ENCODE data around the gene WBP4. TPM values are rescaled to one million over a fixed set of nuclear protein-coding genes. Genes with fewer than 3 reads are reported as not detected.
A peak's percentile ranks its signal among the peaks of the same experiment; 100 is the strongest.
"Not testable (repeated sequence)": the region's sequence is repeated elsewhere in the genome, so short reads cannot be mapped to it uniquely, and the experiment has no call there.

The WBP4 gene
- total RNA-seq, 1 donor from 2014 or later, result 14.1 TPM

- H3K27ac Mint-ChIP-seq, result no peak overlapping the region
- peaks cover 58% of the 10 kb centered on the region for H3K36me3 Mint-ChIP-seq (ENCODE audit: low read depth)
- intact Hi-C loops (cut with micrococcal nuclease), result loop anchor here (1.0 kb wide), 1 partner anchor 147 kb away; no protein-coding TSS in a partner anchor
- H3K27me3 Mint-ChIP-seq, result no peaks in the 10 kb centered on the region
- no peaks in the 10 kb centered on the region for H3K4me1 Mint-ChIP-seq
- no peak overlapping the region for H3K4me3 Mint-ChIP-seq
- no peaks in the 10 kb centered on the region for H3K9me3 Mint-ChIP-seq
- DNase-seq, result no peak
These were observed 14.2 kb downstream of the WBP4 start for GRCh38 chr13:41075485-41075884.

- no peaks in the 10 kb centered on the region for H3K4me1 Mint-ChIP-seq
- peaks cover 55% of the 10 kb centered on the region for H3K36me3 Mint-ChIP-seq (ENCODE audit: low read depth)
- intact Hi-C loops (cut with micrococcal nuclease), result no loop called here
- H3K27me3 Mint-ChIP-seq, result no peaks in the 10 kb centered on the region
- H3K9me3 Mint-ChIP-seq, result no peaks in the 10 kb centered on the region
- no peak for DNase-seq
- no peak overlapping the region for H3K4me3 Mint-ChIP-seq
- no peak overlapping the region for H3K27ac Mint-ChIP-seq
These were observed 16.2 kb downstream of the WBP4 start for GRCh38 chr13:41077475-41077874.

- no peaks in the 10 kb centered on the region for H3K9me3 Mint-ChIP-seq
- H3K27ac Mint-ChIP-seq, result no peak overlapping the region
- no peak overlapping the region for H3K4me3 Mint-ChIP-seq
- DNase-seq, result no peak
- intact Hi-C loops (cut with micrococcal nuclease), result no loop called here
- H3K4me1 Mint-ChIP-seq, result no peaks in the 10 kb centered on the region
- peaks cover 60% of the 10 kb centered on the region for H3K36me3 Mint-ChIP-seq (ENCODE audit: low read depth)
- no peaks in the 10 kb centered on the region for H3K27me3 Mint-ChIP-seq
These were observed 18.4 kb downstream of the WBP4 start for GRCh38 chr13:41079725-41080124.

- Mint-ChIP-seq H3K4me3 (no peak overlapping the region), H3K4me1 (peaks cover 2% of the 10 kb centered on the region), H3K36me3 (ENCODE audit: low read depth) (peaks cover 28% of the 10 kb centered on the region), H3K27ac (no peak overlapping the region), H3K9me3 (peaks cover 7% of the 10 kb centered on the region), H3K27me3 (no peaks in the 10 kb centered on the region)
- no peak for DNase-seq
- intact Hi-C loops (cut with micrococcal nuclease), result no loop called here
These were observed 24.8 kb downstream of the WBP4 start for GRCh38 chr13:41085961-41086585.

- H3K36me3 Mint-ChIP-seq (ENCODE audit: low read depth); H3K9me3 Mint-ChIP-seq; intact Hi-C loops (cut with micrococcal nuclease); H3K27ac Mint-ChIP-seq; H3K4me3 Mint-ChIP-seq; H3K4me1 Mint-ChIP-seq; DNase-seq; H3K27me3 Mint-ChIP-seq: not testable (repeated sequence)
These were observed 34.4 kb downstream of the WBP4 start for GRCh38 chr13:41095681-41096080.

- H3K9me3 Mint-ChIP-seq, result peaks cover 4% of the 10 kb centered on the region
- no peak overlapping the region for H3K4me3 Mint-ChIP-seq
- intact Hi-C loops (cut with micrococcal nuclease), result no loop called here
- no peak for DNase-seq
- no peaks in the 10 kb centered on the region for H3K36me3 Mint-ChIP-seq (ENCODE audit: low read depth)
- no peak overlapping the region for H3K27ac Mint-ChIP-seq
- no peaks in the 10 kb centered on the region for H3K4me1 Mint-ChIP-seq
- peaks cover 9% of the 10 kb centered on the region for H3K27me3 Mint-ChIP-seq
These were observed 37.5 kb downstream of the WBP4 start for GRCh38 chr13:41098761-41099160.

- intact Hi-C loops (cut with micrococcal nuclease), result no loop called here
- Mint-ChIP-seq H3K4me3 (no peak overlapping the region), H3K9me3 (peaks cover 4% of the 10 kb centered on the region), H3K36me3 (ENCODE audit: low read depth) (no peaks in the 10 kb centered on the region), H3K27me3 (peaks cover 9% of the 10 kb centered on the region), H3K4me1 (no peaks in the 10 kb centered on the region), H3K27ac (no peak overlapping the region)
- no peak for DNase-seq
These were observed 38.7 kb downstream of the WBP4 start for GRCh38 chr13:41099986-41100385.

GRCh38 chr13:41107104-41107571 is 45.8 kb downstream of the WBP4 start:
- Mint-ChIP-seq H3K9me3 (no peaks in the 10 kb centered on the region), H3K4me1 (no peaks in the 10 kb centered on the region), H3K27ac (no peak overlapping the region), H3K4me3 (no peak overlapping the region), H3K36me3 (ENCODE audit: low read depth) (no peaks in the 10 kb centered on the region), H3K27me3 (no peaks in the 10 kb centered on the region)
- no peak for DNase-seq
- intact Hi-C loops (cut with micrococcal nuclease), result no loop called here

GRCh38 chr13:41107584-41108014 is 46.3 kb downstream of the WBP4 start:
- Mint-ChIP-seq H3K9me3 (no peaks in the 10 kb centered on the region), H3K27ac (no peak overlapping the region), H3K4me3 (no peak overlapping the region), H3K36me3 (ENCODE audit: low read depth) (no peaks in the 10 kb centered on the region), H3K27me3 (no peaks in the 10 kb centered on the region), H3K4me1 (no peaks in the 10 kb centered on the region)
- DNase-seq, result no peak
- intact Hi-C loops (cut with micrococcal nuclease), result no loop called here

- H3K27me3 Mint-ChIP-seq, result no peaks in the 10 kb centered on the region
- H3K9me3 Mint-ChIP-seq, result no peaks in the 10 kb centered on the region
- no peak for DNase-seq
- no peak overlapping the region for H3K4me3 Mint-ChIP-seq
- no peaks in the 10 kb centered on the region for H3K4me1 Mint-ChIP-seq
- intact Hi-C loops (cut with micrococcal nuclease), result no loop called here
- H3K36me3 Mint-ChIP-seq (ENCODE audit: low read depth), result no peaks in the 10 kb centered on the region
- no peak overlapping the region for H3K27ac Mint-ChIP-seq
These were observed 50.1 kb downstream of the WBP4 start for GRCh38 chr13:41111454-41111853.

- DNase-seq, result no peak
- H3K36me3 Mint-ChIP-seq (ENCODE audit: low read depth), result no peaks in the 10 kb centered on the region
- no peaks in the 10 kb centered on the region for H3K4me1 Mint-ChIP-seq
- H3K27me3 Mint-ChIP-seq, result no peaks in the 10 kb centered on the region
- intact Hi-C loops (cut with micrococcal nuclease), result no loop called here
- H3K4me3 Mint-ChIP-seq, result no peak overlapping the region
- H3K9me3 Mint-ChIP-seq, result no peaks in the 10 kb centered on the region
- no peak overlapping the region for H3K27ac Mint-ChIP-seq
These were observed 56.6 kb downstream of the WBP4 start for GRCh38 chr13:41117869-41118268.

- Mint-ChIP-seq H3K36me3 (ENCODE audit: low read depth) (peaks cover 4% of the 10 kb centered on the region), H3K9me3 (no peaks in the 10 kb centered on the region), H3K27me3 (no peaks in the 10 kb centered on the region), H3K4me1 (peaks cover under 1% of the 10 kb centered on the region), H3K27ac (no peak overlapping the region), H3K4me3 (no peak overlapping the region)
- intact Hi-C loops (cut with micrococcal nuclease), result no loop called here
- no peak for DNase-seq
These were observed 61.5 kb downstream of the WBP4 start for GRCh38 chr13:41122838-41123237.

GRCh38 chr13:41127701-41128100 is 66.4 kb downstream of the WBP4 start:
- H3K4me3 Mint-ChIP-seq, result no peak overlapping the region
- H3K36me3 Mint-ChIP-seq (ENCODE audit: low read depth), result peaks cover 20% of the 10 kb centered on the region
- no peak for DNase-seq
- peaks cover 31% of the 10 kb centered on the region for H3K4me1 Mint-ChIP-seq
- H3K27ac Mint-ChIP-seq, result no peak overlapping the region
- no peaks in the 10 kb centered on the region for H3K9me3 Mint-ChIP-seq
- intact Hi-C loops (cut with micrococcal nuclease), result no loop called here
- no peaks in the 10 kb centered on the region for H3K27me3 Mint-ChIP-seq

GRCh38 chr13:41130356-41130755 is 69.0 kb downstream of the WBP4 start:
- intact Hi-C loops (cut with micrococcal nuclease), result loop anchor here (5.0 kb wide), 1 partner anchor 208 kb away; no protein-coding TSS in a partner anchor
- H3K4me3 Mint-ChIP-seq, result peak overlapping the region; percentile 98
- H3K4me1 Mint-ChIP-seq, result peaks cover 43% of the 10 kb centered on the region
- H3K36me3 Mint-ChIP-seq (ENCODE audit: low read depth), result peaks cover 22% of the 10 kb centered on the region
- H3K9me3 Mint-ChIP-seq, result peaks cover 3% of the 10 kb centered on the region
- H3K27me3 Mint-ChIP-seq, result no peaks in the 10 kb centered on the region
- DNase-seq, result peak; percentile 63
- H3K27ac Mint-ChIP-seq, result peak overlapping the region; percentile 17

- DNase-seq, result peak; percentile 60
- intact Hi-C loops (cut with micrococcal nuclease), result loop anchor here (5.0 kb wide), 1 partner anchor 209 kb away; no protein-coding TSS in a partner anchor
- Mint-ChIP-seq H3K27ac (peak overlapping the region; percentile 17), H3K4me1 (peaks cover 43% of the 10 kb centered on the region), H3K36me3 (ENCODE audit: low read depth) (peaks cover 22% of the 10 kb centered on the region), H3K4me3 (peak overlapping the region; percentile 98)
- H3K27me3 Mint-ChIP-seq, H3K9me3 Mint-ChIP-seq: not testable (repeated sequence)
These were observed 69.9 kb downstream of the WBP4 start for GRCh38 chr13:41131189-41131588.

Data from activated CD4-positive, alpha-beta T cell treated with anti-CD3 and anti-CD28 coated beads, Interleukin-2, amount 10 ng/mL, durations not matched to agents 24 days and 14 days (primary cell).